ENCODE measurements around the gene LTF.
"Not testable (repeated sequence)": the region's sequence is repeated elsewhere in the genome, so short reads cannot be mapped to it uniquely, and the experiment has no call there.

The LTF gene

DNA sequence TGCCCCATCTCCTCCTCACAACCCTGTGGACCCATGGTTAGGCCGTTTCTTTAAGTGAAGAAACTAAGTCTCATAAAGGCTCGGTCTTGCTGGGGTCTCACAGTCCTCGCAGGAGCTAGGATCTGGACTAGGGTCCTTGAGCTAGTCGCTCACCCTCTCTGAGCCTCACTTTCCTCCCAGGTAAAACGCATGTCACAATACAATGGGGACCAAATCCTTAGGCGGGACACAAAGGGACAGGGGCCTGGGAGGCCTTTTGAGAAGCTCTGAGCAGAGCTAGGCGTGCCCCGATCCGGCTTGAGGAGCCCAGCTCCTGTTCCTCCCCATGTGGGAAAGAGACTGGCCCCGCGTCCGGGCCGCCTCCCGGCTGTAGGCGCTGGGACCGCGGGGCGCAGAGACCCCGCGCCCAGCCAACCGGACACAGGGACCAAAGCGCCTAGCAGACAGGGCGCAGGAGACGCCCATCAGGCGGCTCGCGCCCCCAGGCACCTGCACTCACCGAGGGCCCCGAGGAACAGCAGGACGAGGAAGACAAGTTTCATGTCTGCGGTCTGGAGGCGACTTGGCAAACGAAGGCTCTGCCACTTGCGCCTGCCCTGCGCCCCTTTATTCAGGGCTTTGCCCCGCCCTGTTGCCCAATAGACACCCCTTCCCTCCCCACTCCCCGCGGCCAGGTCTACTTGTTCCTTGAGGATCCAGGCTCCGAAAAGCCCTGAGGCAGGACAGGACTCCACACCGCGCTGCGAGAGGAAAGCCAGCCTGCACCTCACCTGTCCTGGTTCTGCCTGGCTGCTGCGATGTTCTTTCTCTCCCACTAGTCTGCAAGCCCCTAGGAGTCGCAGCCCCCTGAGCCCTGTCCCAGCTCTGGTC, at the start of gene LTF:
LTF (minus strand) TSS at position 580 of the 870 bp plus-strand sequence; CDS start at position 542, 38 bp downstream.
- DNase-seq (ENCODE audit: low read depth in 3 of 3) = no peak

DNA sequence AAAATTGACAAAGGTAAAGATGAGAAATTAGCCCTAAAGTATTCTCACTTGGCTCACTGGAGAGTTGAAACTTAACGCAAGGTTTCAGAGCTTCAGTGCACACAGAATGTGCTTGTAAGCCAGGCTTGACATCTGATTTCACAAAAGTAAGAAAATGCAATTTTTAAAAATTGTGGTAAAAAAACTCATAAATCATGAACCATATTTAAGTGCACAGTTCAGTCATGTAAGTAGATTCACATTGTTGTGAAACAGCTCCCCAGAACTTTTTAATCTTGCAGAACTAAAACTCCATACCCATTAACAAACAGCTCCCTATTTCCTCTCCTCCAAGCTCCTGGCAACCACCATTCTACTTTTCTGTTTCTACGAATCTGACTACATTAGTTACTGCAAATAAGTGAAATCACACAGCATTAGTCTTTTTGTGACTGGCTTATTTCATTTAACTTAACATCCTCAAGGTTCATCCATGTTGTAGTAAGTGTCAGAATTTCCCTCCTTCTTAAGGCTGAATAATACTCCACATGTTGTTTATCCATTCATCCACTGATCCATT, 47.6 kb upstream of the LTF start:
- DNase-seq (ENCODE audit: low read depth in 3 of 3) = no peak

DNA sequence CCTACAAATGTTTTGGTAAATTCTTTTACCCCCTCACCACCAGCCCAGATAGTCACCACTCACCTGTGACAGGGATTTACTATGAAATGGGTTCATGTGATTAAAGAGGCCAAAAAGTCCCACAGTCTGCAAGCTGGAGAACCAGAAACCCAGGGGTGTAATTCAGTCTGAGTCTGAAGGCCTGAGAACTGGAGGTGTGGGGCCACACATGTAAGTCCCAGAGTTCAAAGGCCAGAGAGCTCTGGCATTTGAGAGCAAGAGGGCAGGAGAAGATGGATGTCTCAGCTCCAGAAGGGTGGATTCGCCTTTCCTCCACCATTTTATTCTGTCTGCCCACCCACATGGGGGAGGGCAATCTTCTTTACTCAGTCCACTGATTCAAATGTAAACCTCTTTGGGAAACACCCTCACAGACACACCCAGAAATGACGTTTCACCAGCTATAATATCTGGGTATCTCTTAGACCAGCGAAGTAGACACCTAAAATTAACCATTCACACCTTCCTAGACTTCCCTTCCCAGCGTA, 45.0 kb upstream of the LTF start:
- no peak for DNase-seq (ENCODE audit: low read depth in 3 of 3)

DNA sequence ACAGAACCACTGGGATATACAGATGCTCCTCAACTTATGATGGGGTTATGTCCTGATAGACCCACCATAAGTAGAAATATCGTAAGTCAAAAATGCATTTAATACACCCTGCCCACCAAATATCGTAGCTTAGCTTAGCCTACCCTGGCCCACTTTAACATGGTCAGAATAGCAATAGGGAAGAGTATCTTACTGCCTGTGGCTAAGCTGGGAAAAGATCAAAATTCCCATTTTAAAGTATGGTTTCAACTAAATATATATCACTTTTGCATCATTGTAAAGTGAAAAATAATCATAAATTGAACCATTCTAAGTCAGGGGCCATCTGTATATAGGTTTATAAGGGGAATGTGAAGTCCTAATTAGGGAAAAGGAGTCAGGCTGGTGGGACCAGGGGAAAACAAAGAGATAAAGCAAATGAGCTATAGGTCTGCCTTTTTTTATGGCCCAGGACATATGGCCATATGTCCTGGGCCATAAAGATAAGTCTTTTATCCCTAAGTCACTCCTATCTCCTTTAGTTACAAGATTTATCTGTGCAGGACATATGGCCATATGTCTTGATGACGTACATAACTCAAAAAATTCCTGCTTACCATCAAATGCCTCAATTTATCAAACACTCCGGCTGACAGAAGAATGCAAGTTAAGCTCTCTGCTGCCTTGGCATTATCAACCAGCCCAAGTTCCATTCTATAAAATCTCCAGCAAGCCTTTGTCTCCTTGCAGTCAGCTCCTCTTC, 44.3 kb upstream of the LTF start:
- DNase-seq (ENCODE audit: low read depth in 3 of 3) = no peak

DNA sequence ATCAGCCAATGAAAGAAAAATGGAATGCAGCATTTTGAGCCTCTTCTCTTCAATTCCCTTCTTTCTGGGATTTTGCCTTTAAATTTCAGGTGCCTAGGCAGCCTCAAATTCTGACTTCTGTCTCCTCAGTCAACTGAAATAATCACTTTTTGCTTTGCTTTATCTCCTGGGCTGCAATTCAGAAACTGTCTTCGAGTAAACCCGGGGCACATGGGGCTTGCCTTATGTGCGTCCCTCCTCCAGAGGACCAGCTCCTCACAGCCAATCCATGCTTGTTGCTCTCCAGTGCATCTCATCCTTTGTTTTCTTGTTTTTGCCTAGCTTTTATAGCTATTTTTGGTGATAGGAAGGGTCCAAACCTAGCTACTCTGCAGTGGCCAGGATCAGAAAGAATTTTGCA, 41.8 kb upstream of the LTF start:
- DNase-seq (ENCODE audit: low read depth in 3 of 3) = no peak

DNA sequence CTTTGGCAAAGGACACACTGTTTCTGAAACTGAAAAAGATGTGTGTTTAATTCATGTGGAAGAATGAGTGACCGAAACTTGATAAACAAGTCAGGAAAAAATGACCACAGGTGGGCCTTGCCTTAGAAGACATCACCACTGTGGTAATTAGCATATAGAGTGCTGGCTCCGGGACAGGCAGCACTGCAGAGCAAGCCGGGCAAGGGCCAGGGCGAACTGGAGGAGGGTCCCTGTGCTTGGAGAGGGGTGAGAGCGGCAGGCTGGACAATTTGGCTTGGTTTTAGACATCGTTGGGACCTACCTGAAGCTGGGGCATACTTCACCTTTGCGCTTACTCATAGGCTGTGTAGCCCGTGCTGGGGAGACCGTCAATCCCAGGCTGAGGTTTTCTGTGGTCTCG, 41.2 kb upstream of the LTF start:
- DNase-seq (ENCODE audit: low read depth in 3 of 3) = no peak

DNA sequence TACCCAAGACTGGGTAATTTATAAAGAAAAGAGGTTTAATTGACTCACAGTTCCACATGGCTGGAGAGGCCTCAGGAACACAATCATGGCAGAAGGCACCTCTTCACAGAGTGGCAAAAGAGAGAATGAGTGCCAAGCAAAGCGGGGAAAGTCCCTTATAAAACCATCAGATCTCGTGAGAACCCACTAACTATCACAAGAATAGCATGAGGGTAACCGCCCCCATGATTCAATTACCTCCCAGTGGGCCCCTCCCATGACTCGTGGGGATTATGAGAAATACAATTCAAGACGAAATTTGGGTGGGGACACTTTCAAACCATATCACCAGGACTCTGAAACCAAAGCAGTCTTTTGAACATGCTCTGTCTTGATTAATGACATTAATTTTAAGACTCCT, 40.1 kb upstream of the LTF start:
- peak in 2 of 3 donors; percentile 6 to 8 for DNase-seq (ENCODE audit: low read depth in 3 of 3)

DNA sequence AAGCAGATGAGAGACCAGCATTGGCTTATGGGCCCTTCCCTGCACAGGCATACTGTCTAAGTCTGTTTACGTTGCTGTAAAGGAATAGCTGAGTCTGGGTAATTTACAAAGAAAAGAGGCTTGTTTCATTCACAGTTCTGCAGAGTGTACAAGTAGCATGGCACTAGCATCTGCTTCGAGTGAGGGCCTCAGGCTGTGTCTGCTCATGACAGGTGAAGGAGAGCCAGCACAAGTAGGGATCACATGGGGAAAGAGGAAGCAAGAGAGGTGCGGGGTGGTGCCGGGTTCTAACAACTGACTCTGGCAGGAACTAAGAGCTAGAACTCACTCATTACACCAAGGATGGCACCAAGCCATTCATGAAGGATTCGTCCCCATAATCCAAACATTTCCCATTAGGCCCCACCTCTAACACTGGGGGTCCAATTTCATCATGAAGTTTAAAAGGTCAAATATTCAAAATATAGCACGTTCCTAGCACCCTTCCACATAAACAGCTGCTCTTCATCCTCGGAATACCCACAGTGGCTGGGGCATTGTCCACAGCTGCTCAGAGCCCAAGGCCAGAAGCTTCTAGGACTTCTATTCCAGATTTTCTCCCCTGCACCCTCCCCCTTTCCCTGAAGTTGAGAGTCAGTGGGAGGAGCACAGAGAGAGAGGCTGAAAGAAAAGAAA, 38.6 kb upstream of the LTF start:
- DNase-seq (ENCODE audit: low read depth in 3 of 3) = no peak

DNA sequence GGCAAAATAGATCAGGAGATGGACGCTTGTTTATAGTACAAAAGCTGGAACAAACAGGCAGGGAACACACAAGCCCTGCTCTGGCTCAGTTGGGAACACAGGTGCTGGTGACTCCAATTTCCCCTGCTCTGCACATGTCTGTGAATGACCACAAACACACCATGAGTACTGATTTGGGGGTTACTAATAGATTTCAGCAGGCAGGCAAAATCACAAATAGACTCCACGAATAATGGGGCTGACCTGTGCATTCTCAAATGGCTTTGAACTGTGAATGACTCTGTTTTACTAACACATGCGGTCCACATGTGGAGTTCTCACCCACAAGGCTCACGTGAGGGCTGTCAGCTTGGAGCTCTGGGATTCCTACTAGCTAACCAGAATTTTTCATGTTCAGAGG, 37.0 kb upstream of the LTF start:
- no peak for DNase-seq (ENCODE audit: low read depth in 3 of 3)

DNA sequence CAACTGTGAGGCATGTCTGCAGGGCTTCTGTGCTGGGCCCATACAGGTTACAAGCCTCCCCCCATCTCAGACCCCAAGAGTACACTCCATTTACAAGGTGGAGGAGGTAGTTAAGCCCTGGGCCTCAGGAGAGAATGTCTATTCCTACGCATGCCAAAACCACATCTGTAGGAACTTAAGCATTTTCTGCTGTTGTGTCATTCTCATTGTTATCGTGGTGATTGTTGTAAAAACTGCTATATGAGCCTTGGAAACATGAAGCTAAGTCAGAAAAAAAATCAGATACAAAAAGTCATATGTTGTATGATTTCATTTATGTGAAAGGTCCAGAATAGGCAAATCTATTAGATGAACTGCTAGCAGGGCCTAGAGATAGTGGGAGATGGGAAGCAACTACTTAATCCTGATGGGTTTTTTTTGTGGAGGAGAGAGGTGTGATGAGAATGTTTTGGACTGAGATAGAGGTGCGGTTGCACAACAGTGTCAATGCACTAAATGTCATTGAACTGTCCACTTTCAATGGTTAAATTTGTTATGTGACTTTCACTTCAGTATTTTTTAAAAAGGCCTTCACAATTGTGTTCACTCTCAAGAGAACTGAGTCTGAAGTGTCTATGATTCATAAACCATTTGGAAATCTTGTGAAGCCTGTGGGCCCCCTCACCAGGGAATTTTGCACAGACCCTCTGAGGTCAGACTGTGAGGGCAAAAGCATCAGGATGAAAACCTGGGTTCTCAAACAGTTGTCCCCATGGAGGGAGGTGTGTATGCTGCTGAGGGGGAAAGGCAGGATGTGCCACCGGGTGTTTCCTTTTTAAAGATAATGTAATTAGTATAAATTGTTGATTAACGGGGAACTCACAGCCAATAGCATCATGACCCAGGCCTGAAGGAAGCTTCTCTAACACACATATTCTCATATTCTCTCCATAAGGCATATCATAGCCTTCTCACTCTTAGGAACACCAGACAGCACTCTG, 36.2 kb upstream of the LTF start:
- DNase-seq (ENCODE audit: low read depth in 3 of 3) = no peak

DNA sequence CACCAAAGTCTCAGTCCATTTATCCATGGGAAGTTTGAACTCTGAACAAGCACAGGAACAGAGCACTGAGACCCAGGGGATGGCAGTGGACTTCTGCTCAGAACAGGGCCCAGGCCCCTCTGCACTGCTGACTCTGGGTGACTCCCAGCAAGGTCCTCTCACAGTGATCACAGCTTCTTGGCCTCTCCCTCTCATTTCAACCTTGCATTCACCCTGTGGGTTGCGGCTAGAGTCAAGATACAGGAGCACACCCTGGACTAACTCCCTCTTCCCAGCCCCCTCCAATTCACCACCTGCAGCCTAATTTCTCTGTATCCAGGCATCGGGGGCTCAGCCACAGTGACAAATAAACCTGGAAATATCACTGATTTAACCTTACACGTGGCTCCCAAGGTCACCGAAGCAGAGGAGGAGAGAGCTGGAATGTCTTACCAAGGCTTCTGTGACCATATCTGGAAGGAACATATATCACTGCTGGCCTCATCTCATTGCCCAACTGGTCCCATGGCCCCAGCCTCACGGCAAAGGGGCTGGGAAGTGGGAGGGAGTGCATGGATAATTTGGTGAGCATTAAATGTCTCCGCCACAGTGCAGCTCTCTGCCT, 34.3 kb upstream of the LTF start:
- DNase-seq (ENCODE audit: low read depth in 3 of 3) = no peak

DNA sequence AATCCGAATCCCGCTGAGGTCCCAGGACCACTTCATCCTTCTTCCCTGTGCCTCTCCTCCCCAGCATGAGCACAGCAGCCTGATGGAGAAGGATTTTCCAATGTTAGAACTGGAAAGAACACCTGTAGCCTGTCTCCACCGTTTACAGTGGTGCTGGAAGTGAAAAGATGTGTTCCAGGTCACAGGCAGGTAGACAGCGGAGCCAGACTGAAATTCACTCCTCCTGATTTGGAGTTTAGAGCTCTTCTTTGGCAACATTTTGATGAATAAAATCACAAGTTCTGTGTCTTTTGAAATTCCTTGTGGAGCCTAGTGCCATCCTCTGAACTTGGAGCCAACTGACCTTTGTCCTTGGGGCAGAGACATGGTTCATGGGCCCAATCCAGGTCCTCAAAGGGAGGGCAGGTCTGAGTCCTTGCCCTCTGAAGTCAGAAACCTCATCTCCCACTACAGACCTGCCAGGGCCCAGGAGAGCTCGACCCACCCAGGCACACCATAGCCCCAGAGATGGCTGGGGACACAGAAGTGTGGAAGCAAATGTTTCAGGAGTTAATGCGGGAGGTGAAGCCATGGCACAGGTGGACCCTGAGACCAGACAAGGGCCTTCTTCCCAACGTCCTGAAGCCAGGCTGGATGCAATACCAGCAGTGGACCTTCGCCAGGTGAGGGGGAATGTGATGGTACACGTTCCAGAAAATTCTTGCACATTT, 33.0 kb upstream of the LTF start, which contains the start of gene RTP3:
RTP3 (plus strand) TSS at position 421 of the 710 bp plus-strand sequence; CDS start at position 508, 87 bp downstream.
- no peak for DNase-seq (ENCODE audit: low read depth in 3 of 3)

DNA sequence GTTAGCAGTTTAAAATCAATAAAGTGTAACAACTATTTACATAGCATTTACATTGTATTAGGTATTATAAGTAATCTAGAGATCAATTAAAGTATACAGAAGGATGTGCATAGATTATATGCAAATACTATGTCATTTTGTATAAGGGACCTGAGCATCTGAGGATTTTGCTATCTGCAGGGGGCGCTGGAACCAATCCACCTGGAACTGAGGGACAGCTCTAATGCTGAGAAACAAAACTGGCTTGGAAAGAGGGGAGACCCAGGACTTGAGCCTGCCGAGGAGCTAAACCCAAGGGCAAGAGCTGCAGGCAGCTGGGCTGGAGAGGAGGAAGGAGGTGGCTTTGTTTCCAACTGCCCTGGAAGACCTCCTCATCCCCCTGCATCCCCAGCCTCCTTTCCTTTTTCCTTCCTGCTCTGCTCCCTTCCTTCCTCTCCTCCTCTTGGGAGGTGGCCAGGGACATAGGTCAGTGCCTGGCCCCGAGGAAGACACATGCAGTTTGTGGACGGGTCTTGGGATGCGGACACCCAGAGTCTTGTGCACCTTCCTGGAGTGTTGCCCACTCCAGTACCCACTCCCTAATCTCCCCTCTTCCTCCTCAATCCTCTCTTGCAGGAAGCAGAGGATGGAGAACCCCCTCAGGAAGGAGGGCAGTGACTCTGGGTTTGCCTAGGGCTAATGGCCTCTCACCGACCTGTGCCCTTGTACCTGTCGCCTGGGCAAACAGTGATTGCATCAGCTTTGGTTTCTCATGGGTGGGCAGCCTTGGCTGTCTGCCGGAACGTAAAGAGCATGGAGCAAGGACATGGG, 32.2 kb upstream of the LTF start:
- DNase-seq (ENCODE audit: low read depth in 3 of 3) = peak in 2 of 3 donors; percentile 5 to 17

DNA sequence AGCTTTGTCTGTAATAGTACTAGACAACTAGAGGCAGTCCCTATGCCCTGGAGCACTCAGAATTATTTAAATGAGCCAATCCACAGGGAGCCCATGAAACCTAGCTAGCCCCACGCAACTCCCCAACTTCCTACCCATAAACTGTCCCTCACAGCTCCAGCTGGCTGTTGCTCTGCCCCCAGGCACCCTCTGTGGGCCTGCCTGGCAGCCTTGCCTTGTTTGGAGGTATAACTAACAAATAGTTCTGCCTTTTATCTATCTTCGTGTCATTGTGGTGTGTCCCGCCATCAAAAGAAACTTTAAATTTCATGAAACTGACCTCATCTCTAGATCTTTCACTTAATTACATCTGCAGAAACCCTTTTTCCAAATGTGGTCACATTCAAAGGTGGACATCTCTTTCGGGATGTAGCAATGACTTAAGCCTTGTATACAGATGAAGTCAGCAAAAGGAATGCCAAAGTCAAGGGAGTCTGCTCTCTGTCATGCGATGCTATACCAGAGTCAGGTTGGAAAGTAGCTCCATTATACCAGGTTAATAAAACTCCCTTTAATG, 31.3 kb upstream of the LTF start:
- DNase-seq (ENCODE audit: low read depth in 3 of 3) = no peak

DNA sequence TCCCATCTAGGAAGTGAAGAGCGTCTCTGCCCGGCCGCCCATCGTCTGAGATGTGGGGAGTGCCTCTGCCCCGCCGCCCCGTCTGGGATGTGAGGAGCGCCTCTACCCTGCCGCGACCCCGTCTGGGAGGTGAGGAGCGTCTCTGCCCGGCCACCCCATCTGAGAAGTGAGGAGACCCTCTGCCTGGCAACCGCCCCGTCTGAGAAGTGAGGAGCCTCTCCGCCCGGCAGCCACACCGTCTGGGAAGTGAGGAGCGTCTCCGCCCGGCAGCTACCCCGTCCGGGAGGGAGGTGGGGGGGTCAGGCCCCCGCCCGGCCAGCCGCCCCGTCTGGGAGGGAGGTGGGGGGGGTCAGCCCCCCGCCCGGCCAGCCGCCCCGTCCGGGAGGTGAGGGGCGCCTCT, 29.8 kb upstream of the LTF start:
- not testable (repeated sequence) for DNase-seq (ENCODE audit: low read depth in 3 of 3)

DNA sequence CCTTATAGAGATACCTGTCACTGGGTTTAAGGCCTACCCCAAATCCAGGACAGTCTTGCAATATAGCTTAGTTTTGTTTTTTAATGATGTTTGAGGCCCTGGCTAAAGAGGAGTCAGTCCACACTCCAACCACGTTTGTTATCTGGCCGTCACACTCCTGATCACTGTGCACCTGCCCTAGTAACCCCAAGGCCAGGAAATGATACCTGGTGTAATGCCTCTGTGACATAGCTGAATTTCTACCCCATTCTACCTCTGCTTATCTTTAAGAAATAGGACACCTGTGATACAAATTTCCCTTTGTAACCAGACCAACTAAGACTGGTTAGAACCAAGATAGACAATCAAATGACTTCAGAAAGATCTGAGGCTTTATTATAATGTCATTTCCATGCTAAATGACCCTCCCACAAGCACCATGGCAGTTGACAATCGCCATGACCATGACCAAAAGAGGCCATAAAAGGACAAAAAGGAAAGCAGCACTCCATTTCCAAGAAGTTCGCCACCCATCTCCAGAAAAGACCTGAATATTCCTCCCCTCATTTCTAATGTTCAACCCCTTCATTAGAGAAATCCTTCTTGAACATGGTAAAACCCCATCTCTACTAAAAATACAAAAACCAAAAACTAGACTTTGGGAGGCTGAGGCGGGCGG, 28.3 kb upstream of the LTF start:
- no peak for DNase-seq (ENCODE audit: low read depth in 3 of 3)
